IMR-90 (cell line): ENCODE data around the gene JSRP1. TPM values are rescaled to one million over a fixed set of nuclear protein-coding genes. Genes with fewer than 3 reads are reported as not detected.
A peak's percentile ranks its signal among the peaks of the same experiment; 100 is the strongest.

Experiments used
- ATAC-seq: fragments of 200-7000 bp; cut with Tn5 transposase; 2 replicates; pipeline ENCODE4 v1.9.1; 2020; ENCODE audit warnings: low read depth, mild to moderate bottlenecking, moderate library complexity
- BruUV-seq: library from RNA; stranded (reverse); fragments of 400-500 nt; replicated peaks from 2 replicates; lab custom pipeline; 2021; lab: Mats Ljungman, UMichigan
- CTCF ChIA-PET: fragments of 300-600 bp; formaldehyde crosslinking; extraction: SDS; loops from one replicate; lab custom pipeline; 2021; ENCODE audit warnings: antibody characterized with exemption; lab: Yijun Ruan, JAX
- POLR2A ChIA-PET: fragments of 300-600 bp; sonication (Branson Sonifier 250); formaldehyde crosslinking; loops from one replicate; lab custom pipeline; 2022; ENCODE audit warnings: antibody characterized with exemption; ENCODE audit not compliant: unreplicated experiment; lab: Charles Lee
- DNase-seq: peaks from one replicate; pipeline ENCODE4 v3.0.0; 2013
- H2AFZ ChIP-seq: replicated peaks from 2 replicates; pipeline ENCODE3; 2013; ENCODE audit warnings: low read length, mild to moderate bottlenecking; ENCODE audit not compliant: poor library complexity
- H2AK5ac ChIP-seq: 2 replicates; pipeline ENCODE4 v1.6.1; 2013; ENCODE audit warnings: low read depth, low read length, inconsistent platforms
- H2AK9ac ChIP-seq: replicated peaks from 2 replicates; pipeline ENCODE3; 2013; ENCODE audit warnings: mild to moderate bottlenecking, low read depth, low read length, moderate library complexity; ENCODE audit not compliant: poor library complexity
- H2BK120ac ChIP-seq: 2 replicates; pipeline ENCODE4 v1.6.1; 2013; ENCODE audit warnings: low read depth, low read length, inconsistent platforms
- H2BK15ac ChIP-seq: 3 replicates; pipeline ENCODE4 v1.6.1; 2013; ENCODE audit warnings: low read depth, low read length, inconsistent platforms
- H2BK20ac ChIP-seq: 2 replicates; pipeline ENCODE4 v1.6.1; 2013; ENCODE audit warnings: low read depth, mild to moderate bottlenecking, inconsistent platforms, low read length, moderate library complexity
- H2BK5ac ChIP-seq: 2 replicates; pipeline ENCODE4 v1.6.1; 2013; ENCODE audit warnings: mild to moderate bottlenecking, low read depth, low read length, inconsistent platforms; ENCODE audit not compliant: poor library complexity, severe bottlenecking
- H3K14ac ChIP-seq: replicated peaks from 2 replicates; pipeline ENCODE4 v1.6.1; 2013; ENCODE audit warnings: low read depth, low read length, inconsistent platforms
- H3K18ac ChIP-seq: 2 replicates; pipeline ENCODE4 v1.6.1; 2013; ENCODE audit warnings: low read depth, low read length, control low read depth
- H3K23ac ChIP-seq: 2 replicates; pipeline ENCODE4 v1.6.1; 2013; ENCODE audit warnings: low read depth, low read length, inconsistent platforms
- H3K27ac ChIP-seq: 2 replicates; pipeline ENCODE4 v1.5.1; 2013; ENCODE audit warnings: mild to moderate bottlenecking, control low read depth, low read length; ENCODE audit not compliant: insufficient read depth
- H3K27me3 ChIP-seq: 2 replicates; pipeline ENCODE4 v1.6.1; 2013; ENCODE audit warnings: low read length; ENCODE audit not compliant: control insufficient read depth, insufficient read depth
- H3K36me3 ChIP-seq: 2 replicates; pipeline ENCODE4 v1.6.1; 2013; ENCODE audit warnings: low read length, mixed read lengths; ENCODE audit not compliant: control insufficient read depth, insufficient read depth
- H3K4ac ChIP-seq: 2 replicates; pipeline ENCODE4 v1.6.1; 2013; ENCODE audit warnings: low read depth, low read length, inconsistent platforms
- H3K4me1 ChIP-seq: 2 replicates; pipeline ENCODE4 v1.6.1; 2013; ENCODE audit warnings: low read length, mixed read lengths; ENCODE audit not compliant: control insufficient read depth, insufficient read depth
- H3K4me2 ChIP-seq: 2 replicates; pipeline ENCODE4 v1.6.1; 2013; ENCODE audit warnings: low read depth, mild to moderate bottlenecking, control low read depth, low read length, moderate library complexity
- H3K4me3 ChIP-seq: 2 replicates; pipeline ENCODE4 v1.5.1; 2013; ENCODE audit warnings: low read depth, mild to moderate bottlenecking, control low read depth, low read length, moderate library complexity; ENCODE audit not compliant: insufficient read depth
- H3K56ac ChIP-seq: 2 replicates; pipeline ENCODE4 v1.6.1; 2013; ENCODE audit warnings: low read length, inconsistent platforms; ENCODE audit not compliant: insufficient read depth; ENCODE audit errors: extremely low read depth
- H3K79me1 ChIP-seq, 2 experiments: 2 replicates each; pipeline ENCODE4 v1.6.1; 2013; ENCODE audit warnings: low read length in 2 of 2, inconsistent platforms in 1 of 2, low read depth in 1 of 2
- H3K9ac ChIP-seq: 2 replicates; pipeline ENCODE4 v1.6.1; 2013; ENCODE audit warnings: low read depth, low read length, control low read depth
- H3K9me1 ChIP-seq: 2 replicates; pipeline ENCODE4 v1.6.1; 2013; ENCODE audit warnings: low read length, inconsistent platforms; ENCODE audit not compliant: insufficient read depth
- H3K9me3 ChIP-seq: 2 replicates; pipeline ENCODE4 v1.6.1; 2013; ENCODE audit warnings: low read length; ENCODE audit not compliant: control insufficient read depth, insufficient read depth
- H4K20me1 ChIP-seq: 2 replicates; pipeline ENCODE4 v1.6.1; 2013; ENCODE audit warnings: low read length, inconsistent platforms; ENCODE audit not compliant: insufficient read depth
- H4K5ac ChIP-seq: 2 replicates; pipeline ENCODE4 v1.6.1; 2013; ENCODE audit warnings: mild to moderate bottlenecking, low read depth, low read length, control low read depth
- H4K8ac ChIP-seq, 2 experiments: 2 replicates each; pipeline ENCODE4 v1.6.1; 2013; ENCODE audit warnings: low read depth in 2 of 2, low read length in 2 of 2, control low read depth in 1 of 2, inconsistent platforms in 1 of 2
- H4K91ac ChIP-seq: 2 replicates; pipeline ENCODE4 v1.6.1; 2013; ENCODE audit warnings: low read depth, low read length, inconsistent platforms; ENCODE audit not compliant: insufficient read depth
- ELK1 ChIP-seq: fragments of 150-350 bp; IDR thresholded peaks from 2 replicates; pipeline ENCODE4 v1.6.1; 2016; ENCODE audit warnings: low read depth, mild to moderate bottlenecking, low read length, moderate library complexity, borderline replicate concordance
- FOS ChIP-seq: fragments of 150-350 bp; IDR thresholded peaks from 2 replicates; pipeline ENCODE4 v1.6.1; 2016; ENCODE audit warnings: low read depth, low read length
- MXI1 ChIP-seq: IDR thresholded peaks from 2 replicates; pipeline ENCODE4 v1.6.1; 2012; ENCODE audit warnings: low read depth, mild to moderate bottlenecking, low read length, moderate library complexity, borderline replicate concordance
- RCOR1 ChIP-seq: IDR thresholded peaks from 2 replicates; pipeline ENCODE4 v1.6.1; 2012; ENCODE audit warnings: mild to moderate bottlenecking, low read length, improper control_type of control experiment; ENCODE audit not compliant: insufficient replicate concordance
- USF2 ChIP-seq: fragments of 150-350 bp; IDR thresholded peaks from 2 replicates; pipeline ENCODE4 v1.6.1; 2017; ENCODE audit warnings: mild to moderate bottlenecking, antibody characterized with exemption, low read length, low read depth
- WGBS, 2 experiments: methylation state at CpG; one replicate each; pipeline versions ENCODE4 v1.1.5 to v1.1.7; 2013; ENCODE audit warnings: missing lambda C conversion rate in 2 of 2; ENCODE audit not compliant: insufficient read length in 1 of 2; ENCODE audit errors: extremely low coverage in 2 of 2; 5-methylcytosine and 5-hydroxymethylcytosine counted together
- dilution Hi-C: fragments of 300-500 bp; cut with HindIII; formaldehyde crosslinking; loops from one replicate; pipeline ENCODE4 v1.14.3; 2018; ENCODE audit warnings: low sequenced_read_pairs; ENCODE audit not compliant: unreplicated experiment
- in situ Hi-C: fragments of 300-500 bp; cut with MboI; formaldehyde crosslinking; loops from 3 replicates; pipeline ENCODE4 v1.14.3; 2019; ENCODE audit warnings: low sequenced_read_pairs, inconsistent platforms, mixed read lengths
- intact Hi-C: fragments of 100-400 bp; cut with micrococcal nuclease; formaldehyde crosslinking; loops from 2 replicates; pipeline ENCODE4 v1.10.0; 2022
- polyA plus RNA-seq, 3 experiments: library from polyadenylated mRNA; depleted of rRNA; stranded (reverse); fragments of >200 nt; gene quantifications; 2 replicates each; pipeline ENCODE4 v1.2.3, GENCODE V29; 2012; ENCODE audit warnings: low replicate concordance in 1 of 3
- total RNA-seq: library from RNA; depleted of rRNA; stranded (reverse); fragments of >200 nt; gene quantifications from 2 replicates; pipeline ENCODE4 v1.2.3, GENCODE V29; 2012

JSRP1 gene
- total and polyA plus RNA-seq, 2 of the 4 experiments (the other 2 are of a cell fraction): not detected

- Histone ChIP-seq H3K18ac (no peak overlapping the region), H3K23ac (no peak overlapping the region), H3K4me2 (peak overlapping the region; percentile 49; the same call in 1 of the 2 replicates), H4K8ac (no peak overlapping the region), H3K4me3 (no peak overlapping the region), H3K9me3 (no peaks in the 10 kb centered on the region), H3K4ac (no peak overlapping the region), H2AK5ac (no peak overlapping the region), H2AFZ (peak overlapping the region; percentile 75), H3K79me1 (no peaks in the 10 kb centered on the region), H4K20me1 (peaks cover 26% of the 10 kb centered on the region; the same call in 1 of the 2 replicates), H2AK9ac (peak overlapping the region; percentile 72), H2BK20ac (no peak overlapping the region), H3K14ac (no peak overlapping the region), H3K36me3 (no peaks in the 10 kb centered on the region), H2BK5ac (no peak overlapping the region), H4K5ac (no peak overlapping the region), H2BK120ac (no peak overlapping the region), H3K4me1 (peaks cover 5% of the 10 kb centered on the region), H2BK15ac (no peak overlapping the region), H3K9ac (no peak overlapping the region), H4K91ac (no peak overlapping the region), H3K56ac (no peak overlapping the region), H3K9me1 (no peaks in the 10 kb centered on the region), H3K27me3 (peaks cover 64% of the 10 kb centered on the region), H3K27ac (no peak overlapping the region)
- dilution Hi-C loops (no loop called here), in situ Hi-C loops (no loop called here), intact Hi-C loops (no loop called here)
- TF ChIP-seq USF2 (no peak), ELK1 (no peak), FOS (no peak), MXI1 (peak; percentile 65; the same call in 1 of the 2 replicates), RCOR1 (no peak)
- no peak for DNase-seq
- CTCF ChIA-PET: interaction anchor here (1.1 to 1.6 kb wide), 2 partner anchors 25 to 55 kb away, joined by 4 read pairs; partner anchors contain the start of gene PLEKHJ1
- 0 out of 2 replicates have a peak, but pooled peaks have one; percentile 6 for ATAC-seq
- BruUV-seq: no TSS peak
- POLR2A ChIA-PET: no interaction called here
- 2% methylated on average over 41 of the region's 67 CpGs; no CpG with 5 or more reads in 1 of the 2 experiments for WGBS, 2 experiments
Observed at GRCh38 chr19:2291185-2291751, 35.1 kb upstream of the JSRP1 start.
